Measurements from ENCODE around the gene TMPRSS6.

GRCh38 chr22:37075046-37075445 lies 34.5 kb downstream of the TMPRSS6 start:
- TF ChIP-seq EZH2phosphoT487 (IDR thresholded peaks at IDR 0.05; ENCODE audit: borderline replicate concordance, low read length): no peak
- TF ChIP-seq CTCF (IDR thresholded peaks at IDR 0.05; ENCODE audit: low read depth, low read length, poor library complexity, severe bottlenecking): no peak

Measured in DOHH2 (cell line).